HCT116 (cell line): ENCODE measurements around the gene NCKAP5. TPM values are rescaled to one million over a fixed set of nuclear protein-coding genes. Genes with fewer than 3 reads are reported as not detected.

ENCODE experiments used
- ATAC-seq: fragments of 200-7000 bp; cut with Tn5 transposase; 2 replicates; pipeline ENCODE4 v1.9.1; 2020; ENCODE audit warnings: mild to moderate bottlenecking, moderate library complexity
- BruUV-seq: library from RNA; stranded (reverse); fragments of 400-500 nt; replicated peaks from 2 replicates; lab custom pipeline; 2021; lab: Mats Ljungman, UMichigan
- CTCF ChIA-PET: fragments of 300-600 bp; sonication (Branson Sonifier 250); formaldehyde crosslinking; loops from one replicate; lab custom pipeline; 2021; ENCODE audit warnings: antibody characterized with exemption; lab: Charles Lee
- POLR2A ChIA-PET: fragments of 300-600, 350-600 bp; sonication (Branson Sonifier 250); formaldehyde crosslinking; loops from one replicate; lab custom pipeline; 2021; ENCODE audit warnings: antibody characterized with exemption; lab: Charles Lee
- RAD21 ChIA-PET, 2 experiments: fragments of 300-600 bp; sonication (Branson Sonifier 250); formaldehyde crosslinking; loops; one replicate each; lab custom pipeline; 2023; ENCODE audit warnings: low total read pairs in 2 of 2; ENCODE audit not compliant: uncharacterized antibody in 2 of 2, unreplicated experiment in 2 of 2, low non-redundant PET in 1 of 2; lab: Charles Lee
- DNase-seq: peaks from one replicate; pipeline ENCODE4 v3.0.0-alpha.2; 2010; ENCODE audit warnings: low read depth, low spot score
- H2AFZ ChIP-seq: fragments of 200-600 bp; shearing (Covaris generic), sonication (generic); 2 replicates; pipeline ENCODE4 v1.6.1; 2017; ENCODE audit warnings: low read depth, mixed run types, mixed read lengths, antibody characterized with exemption, low read length; ENCODE audit not compliant: poor library complexity, severe bottlenecking
- H3K27ac ChIP-seq: 2 replicates; pipeline ENCODE4 v1.5.1; 2012; ENCODE audit warnings: low read depth, low read length
- H3K27me3 ChIP-seq: fragments of 200-600 bp; sonication (generic); 2 replicates; pipeline ENCODE4 v1.6.1; 2016; ENCODE audit warnings: mixed run types, low read length, mixed read lengths; ENCODE audit not compliant: insufficient read depth
- H3K36me3 ChIP-seq, 2 experiments: fragments of 200-500 bp in 1 of 2; fragments of 200-600 bp in 1 of 2; sonication (Bioruptor generic) in 1 of 2; sonication (generic) in 1 of 2; 2 replicates each; pipeline versions ENCODE4 v1.5.1 to v1.6.1; 2014 to 2016; ENCODE audit warnings: low read length in 2 of 2, inconsistent platforms in 1 of 2, mixed read lengths in 1 of 2, mixed run types in 1 of 2; ENCODE audit not compliant: insufficient read depth in 2 of 2, control insufficient read depth in 1 of 2
- H3K4me1 ChIP-seq, 2 experiments: fragments of 200-600 bp in 1 of 2; sonication (generic) in 1 of 2; 2 replicates each; pipeline versions ENCODE4 v1.5.1 to v1.6.1; 2012 to 2017; ENCODE audit warnings: low read length in 2 of 2, inconsistent platforms in 1 of 2, mild to moderate bottlenecking in 1 of 2, mixed read lengths in 1 of 2, mixed run types in 1 of 2, moderate library complexity in 1 of 2; ENCODE audit not compliant: insufficient read depth in 2 of 2, control insufficient read depth in 1 of 2
- H3K4me2 ChIP-seq: fragments of 200-600 bp; sonication (generic); 2 replicates; pipeline ENCODE4 v1.6.1; 2017; ENCODE audit warnings: mixed run types, low read length, mixed read lengths
- H3K4me3 ChIP-seq, 2 experiments: fragments of 200-600 bp in 1 of 2; sonication (generic) in 1 of 2; replicated peaks in 1 of 2; 2 replicates each; pipeline ENCODE4 v1.5.1; 2011 to 2016; ENCODE audit warnings: low read length in 2 of 2, control low read depth in 1 of 2, low read depth in 1 of 2, mild to moderate bottlenecking in 1 of 2, mixed read lengths in 1 of 2, mixed run types in 1 of 2
- H3K79me2 ChIP-seq: fragments of 200-600 bp; sonication (generic); 2 replicates; pipeline ENCODE4 v1.6.1; 2017; ENCODE audit warnings: mild to moderate bottlenecking, mixed run types, low read length, moderate library complexity, mixed read lengths; ENCODE audit not compliant: insufficient read depth
- H3K9ac ChIP-seq: fragments of 200-600 bp; sonication (generic); 2 replicates; pipeline ENCODE4 v1.6.1; 2016; ENCODE audit warnings: low read length, mixed read lengths
- H3K9me2 ChIP-seq: fragments of 200-600 bp; sonication (generic), shearing (Covaris generic); 2 replicates; pipeline ENCODE4 v1.6.1; 2017; ENCODE audit warnings: mixed run types, mild to moderate bottlenecking, moderate library complexity; ENCODE audit not compliant: insufficient read depth
- H3K9me3 ChIP-seq, 2 experiments: fragments of 200-500 bp in 1 of 2; fragments of 200-600 bp in 1 of 2; sonication (Bioruptor generic) in 1 of 2; sonication (generic) in 1 of 2; 2 replicates each; pipeline ENCODE4 v1.6.1; 2014 to 2017; ENCODE audit warnings: low read length in 2 of 2, mixed read lengths in 2 of 2, inconsistent platforms in 1 of 2, low read depth in 1 of 2, mild to moderate bottlenecking in 1 of 2, mixed run types in 1 of 2, moderate library complexity in 1 of 2; ENCODE audit not compliant: control insufficient read depth in 1 of 2, insufficient read depth in 1 of 2
- H4K20me1 ChIP-seq: fragments of 200-600 bp; sonication (generic), shearing (Covaris generic); 2 replicates; pipeline ENCODE4 v1.6.1; 2017; ENCODE audit warnings: mixed run types, mild to moderate bottlenecking, moderate library complexity; ENCODE audit not compliant: insufficient read depth
- CBX3 ChIP-seq: IDR thresholded peaks from 2 replicates; pipeline ENCODE4 v1.6.1; 2012; ENCODE audit warnings: low read depth
- CEBPB ChIP-seq: IDR thresholded peaks from 2 replicates; pipeline ENCODE4 v1.6.1; 2012; ENCODE audit warnings: low read depth
- CTCF ChIP-seq, 3 experiments: fragments of 200-600 bp in 1 of 3; sonication (generic) in 1 of 3; IDR thresholded peaks in 2 of 3; conservative IDR thresholded peaks in 1 of 3; 2 replicates each; pipeline ENCODE4 v1.5.1; 2012 to 2017; ENCODE audit warnings: low read depth in 2 of 3, low read length in 2 of 3, antibody characterized with exemption in 1 of 3, borderline replicate concordance in 1 of 3, control low read depth in 1 of 3, mild to moderate bottlenecking in 1 of 3, mixed read lengths in 1 of 3, mixed run types in 1 of 3, moderate library complexity in 1 of 3; ENCODE audit not compliant: insufficient read depth in 1 of 3
- ELF1 ChIP-seq: IDR thresholded peaks from 2 replicates; pipeline ENCODE4 v1.6.1; 2012; ENCODE audit warnings: low read depth, borderline replicate concordance
- JUND ChIP-seq: IDR thresholded peaks from 2 replicates; pipeline ENCODE4 v1.6.1; 2012
- MAX ChIP-seq: IDR thresholded peaks from 2 replicates; pipeline ENCODE4 v1.6.1; 2012
- POLR2A ChIP-seq: IDR thresholded peaks from 2 replicates; pipeline ENCODE4 v1.7.0; 2011; ENCODE audit warnings: borderline replicate concordance; ENCODE audit not compliant: insufficient read depth, insufficient read length; ENCODE audit errors: extremely low read depth
- TCF7L2 ChIP-seq: IDR thresholded peaks from 2 replicates; pipeline ENCODE4 v1.7.0; 2011; ENCODE audit warnings: borderline replicate concordance, inconsistent platforms; ENCODE audit not compliant: insufficient read depth, insufficient read length; ENCODE audit errors: extremely low read depth
- YY1 ChIP-seq: IDR thresholded peaks from 2 replicates; pipeline ENCODE4 v1.6.1; 2011; ENCODE audit warnings: low read length, low read depth, moderate library complexity, mild to moderate bottlenecking; ENCODE audit not compliant: insufficient replicate concordance; ENCODE audit errors: extremely low read depth
- ZBTB33 ChIP-seq: IDR thresholded peaks from 2 replicates; pipeline ENCODE4 v1.6.1; 2011; ENCODE audit warnings: mild to moderate bottlenecking, low read length, moderate library complexity; ENCODE audit not compliant: insufficient replicate concordance; ENCODE audit errors: extremely low read depth
- ZFX ChIP-seq: fragments of 450-650 bp; IDR thresholded peaks from 2 replicates; pipeline ENCODE4 v1.6.1; 2017
- intact Hi-C: fragments of 100-400 bp; cut with micrococcal nuclease; formaldehyde crosslinking; loops from 2 replicates; pipeline ENCODE4 v1.10.0; 2022
- total RNA-seq: library from RNA; stranded (reverse); gene quantifications from one replicate; pipeline ENCODE4 v1.2.1, GENCODE V29; 2021; ENCODE audit not compliant: unreplicated experiment

The NCKAP5 gene
- total RNA-seq, 1 experiment from 2014 or later: 0.30 TPM

GRCh38 chr2:132760971-132761370, 807.3 kb downstream of the NCKAP5 start (continued):
- no peak for TF ChIP-seq CTCF (IDR thresholded peaks at IDR 0.05 in 2 of 3, conservative IDR thresholded peaks at IDR 0.05 in 1 of 3; ENCODE audit: borderline replicate concordance in 1 of 3, insufficient read depth in 1 of 3, low read depth in 2 of 3, low read length in 2 of 3)

DNA sequence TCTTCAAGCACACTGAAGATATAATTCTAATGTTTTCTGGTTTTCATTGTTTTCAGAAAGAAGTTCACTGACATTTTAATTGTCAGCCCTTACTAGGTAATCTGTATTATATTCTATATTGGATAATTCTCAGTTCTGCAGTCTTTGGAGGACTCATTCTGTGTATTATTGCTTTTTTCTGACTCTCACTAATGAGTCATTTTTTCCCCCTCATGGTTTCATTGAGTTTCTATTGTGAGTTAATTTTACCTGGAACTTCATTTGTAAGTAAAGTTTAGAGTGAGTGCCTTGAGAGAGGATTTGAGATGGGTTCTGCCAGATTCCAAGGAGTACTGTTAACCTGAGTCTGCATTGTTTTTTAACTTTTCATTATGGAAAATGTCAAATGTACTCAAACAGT, 807.9 kb downstream of the NCKAP5 start:
- H3K9me2 ChIP-seq: no peaks in the 10 kb centered on the region
- POLR2A ChIA-PET: no interaction called here
- no peak overlapping the region for H3K27ac ChIP-seq
- H3K36me3 ChIP-seq: no peaks in the 10 kb centered on the region
- H2AFZ ChIP-seq: no peak overlapping the region
- CTCF ChIA-PET: no interaction called here
- intact Hi-C loops: no loop called here
- H3K4me3 ChIP-seq: no peak overlapping the region
- H3K9ac ChIP-seq: no peak overlapping the region
- no peak for DNase-seq
- TF ChIP-seq ELF1: no peak
- no peak for TF ChIP-seq YY1
- TF ChIP-seq, all 23 proteins: peak for 0
- RAD21 ChIA-PET: no interaction called here
- no peak overlapping the region for H3K4me2 ChIP-seq
- no peaks in the 10 kb centered on the region for H3K9me3 ChIP-seq
- no peaks in the 10 kb centered on the region for H4K20me1 ChIP-seq
- H3K27me3 ChIP-seq: peaks cover 7% of the 10 kb centered on the region; the same call in 1 of the 2 replicates
- BruUV-seq: no TSS peak
- no peaks in the 10 kb centered on the region for H3K79me2 ChIP-seq
- no peaks in the 10 kb centered on the region for H3K4me1 ChIP-seq
- ATAC-seq: no peak

DNA sequence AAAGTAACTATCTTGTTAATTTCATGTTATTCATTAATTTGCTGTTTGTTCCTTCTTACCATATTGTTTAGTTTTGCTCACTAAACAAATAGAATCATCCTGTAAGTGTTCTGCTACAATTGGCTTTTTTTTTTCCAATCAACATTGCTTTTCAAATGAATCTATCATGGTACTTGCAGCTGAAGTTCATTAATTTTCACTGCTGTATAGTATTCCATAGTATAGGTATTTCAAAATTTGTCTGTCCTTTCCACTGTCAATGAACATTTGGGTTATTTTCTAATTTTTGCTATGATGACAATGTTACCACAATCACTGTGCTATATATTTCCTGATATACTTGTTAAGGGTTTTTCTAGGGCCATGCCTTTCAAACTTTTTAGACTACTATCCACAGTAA, 809.3 kb downstream of the NCKAP5 start:
- no peaks in the 10 kb centered on the region for H3K4me1 ChIP-seq
- no peak overlapping the region for H3K4me2 ChIP-seq
- intact Hi-C loops: no loop called here
- no peak for DNase-seq
- H3K79me2 ChIP-seq: no peaks in the 10 kb centered on the region
- H3K27me3 ChIP-seq: peaks cover 7% of the 10 kb centered on the region; the same call in 1 of the 2 replicates
- H2AFZ ChIP-seq: no peak overlapping the region
- no peaks in the 10 kb centered on the region for H3K9me2 ChIP-seq
- CTCF ChIA-PET: no interaction called here
- no peaks in the 10 kb centered on the region for H3K36me3 ChIP-seq
- H3K27ac ChIP-seq: no peak overlapping the region
- H3K9ac ChIP-seq: no peak overlapping the region
- H3K4me3 ChIP-seq: no peak overlapping the region
- no peaks in the 10 kb centered on the region for H4K20me1 ChIP-seq
- no peak for ATAC-seq
- no TSS peak for BruUV-seq
- RAD21 ChIA-PET: no interaction called here
- H3K9me3 ChIP-seq: no peaks in the 10 kb centered on the region
- POLR2A ChIA-PET: no interaction called here
- TF ChIP-seq CTCF (IDR thresholded peaks at IDR 0.05 in 2 of 3, conservative IDR thresholded peaks at IDR 0.05 in 1 of 3; ENCODE audit: borderline replicate concordance in 1 of 3, insufficient read depth in 1 of 3, low read depth in 2 of 3, low read length in 2 of 3): no peak
- TF ChIP-seq JUND: no peak
- TF ChIP-seq ZBTB33: no peak
- no peak for TF ChIP-seq POLR2A
- TF ChIP-seq CBX3: no peak
- no peak for TF ChIP-seq CEBPB
- no peak for TF ChIP-seq ZFX
- TF ChIP-seq TCF7L2: no peak
- no peak for TF ChIP-seq MAX
